Gastrocnemius medialis (tissue), 4 donors: ENCODE results near the gene LAMTOR5. TPM values are rescaled to one million over a fixed set of nuclear protein-coding genes. Genes with fewer than 3 reads are reported as not detected.

Source experiments
- total RNA-seq, 4 donors: library from RNA; depleted of rRNA; stranded (reverse); fragments of >200 nt; gene quantifications; one replicate each; pipeline versions ENCODE4 v1.1.0 to v1.2.3, GENCODE V29; 2016

LAMTOR5 gene
- total RNA-seq, 4 donors from 2014 or later = 116 to 203 (median 153) TPM

Other genes starting within 250 kb of the LAMTOR5 start
- 1 to 10 TPM; 3.1 to 9.1 (median 4.1) TPM for gene KCNC4, start 197.4 kb downstream of the LAMTOR5 start, total RNA-seq
- gene RBM15, start 68.3 kb downstream of the LAMTOR5 start, total RNA-seq = 10 to 100 TPM; 27.8 to 44.9 (median 30.2) TPM
- 1 to 10 TPM; 1.2 to 3.5 (median 2.9) TPM for gene SLC16A4, start 16.7 kb downstream of the LAMTOR5 start, total RNA-seq
- 1 to 10 TPM in 3 of 4 donors, under 1 TPM in 1; 0.38 to 2.8 (median 1.6) TPM for gene PROK1, start 43.5 kb upstream of the LAMTOR5 start, total RNA-seq
- gene KCNA10, start 111.5 kb upstream of the LAMTOR5 start, total RNA-seq = not detected
- gene KCNA2, start 198.7 kb upstream of the LAMTOR5 start, total RNA-seq = 1 to 10 TPM in 2 of 4 donors, under 1 TPM in 2; 0.31 to 2.9 (median 1.0) TPM